HG02610 (cell line): Measurements from ENCODE around the gene LHB.
"Not testable (repeated sequence)": the region's sequence is repeated elsewhere in the genome, so short reads cannot be mapped to it uniquely, and the experiment has no call there.

Experiments used
- ATAC-seq: cut with Tn5 transposase; IDR thresholded peaks from one replicate; pipeline ENCODE4 v1.9.1; 2021; ENCODE audit warnings: mild to moderate bottlenecking, moderate library complexity; ENCODE audit not compliant: unreplicated experiment

The LHB gene

GRCh38 chr19:49017041-49017665 lies at the start of gene LHB:
LHB (minus strand) TSS chr19:49017091; CDS start chr19:49017081, 10 bp downstream.
- ATAC-seq, result no peak

DNA sequence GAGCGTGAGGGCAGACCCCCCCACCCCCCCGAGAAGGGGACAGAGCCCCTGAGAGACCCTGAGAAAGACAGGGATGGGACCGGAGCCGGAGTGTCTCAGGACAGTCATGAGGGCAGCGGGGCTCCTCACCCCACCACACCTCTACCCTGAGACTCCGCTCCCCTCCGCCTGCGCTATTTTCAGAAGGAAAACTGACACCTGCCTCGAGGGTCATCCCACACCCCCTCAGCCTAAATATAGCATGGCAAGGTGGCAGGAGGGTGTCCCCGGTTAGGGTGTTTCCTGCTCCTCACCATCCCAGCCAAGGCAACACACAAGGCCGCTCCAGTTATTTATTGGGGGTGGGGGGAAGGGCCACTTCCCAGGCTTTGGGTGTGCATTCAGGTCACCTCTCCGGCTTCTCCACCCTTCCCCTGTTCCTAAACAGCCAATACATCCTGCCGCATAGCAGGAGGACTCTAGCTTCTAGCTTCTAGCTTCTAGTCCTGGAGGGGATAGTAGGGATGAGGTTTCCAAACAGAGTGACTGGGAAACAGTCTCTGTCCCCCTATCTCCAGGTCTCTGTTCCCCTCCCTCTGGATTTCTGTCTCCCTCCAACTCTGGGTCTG lies 49.1 kb upstream of the LHB start:
- no peak for ATAC-seq

DNA sequence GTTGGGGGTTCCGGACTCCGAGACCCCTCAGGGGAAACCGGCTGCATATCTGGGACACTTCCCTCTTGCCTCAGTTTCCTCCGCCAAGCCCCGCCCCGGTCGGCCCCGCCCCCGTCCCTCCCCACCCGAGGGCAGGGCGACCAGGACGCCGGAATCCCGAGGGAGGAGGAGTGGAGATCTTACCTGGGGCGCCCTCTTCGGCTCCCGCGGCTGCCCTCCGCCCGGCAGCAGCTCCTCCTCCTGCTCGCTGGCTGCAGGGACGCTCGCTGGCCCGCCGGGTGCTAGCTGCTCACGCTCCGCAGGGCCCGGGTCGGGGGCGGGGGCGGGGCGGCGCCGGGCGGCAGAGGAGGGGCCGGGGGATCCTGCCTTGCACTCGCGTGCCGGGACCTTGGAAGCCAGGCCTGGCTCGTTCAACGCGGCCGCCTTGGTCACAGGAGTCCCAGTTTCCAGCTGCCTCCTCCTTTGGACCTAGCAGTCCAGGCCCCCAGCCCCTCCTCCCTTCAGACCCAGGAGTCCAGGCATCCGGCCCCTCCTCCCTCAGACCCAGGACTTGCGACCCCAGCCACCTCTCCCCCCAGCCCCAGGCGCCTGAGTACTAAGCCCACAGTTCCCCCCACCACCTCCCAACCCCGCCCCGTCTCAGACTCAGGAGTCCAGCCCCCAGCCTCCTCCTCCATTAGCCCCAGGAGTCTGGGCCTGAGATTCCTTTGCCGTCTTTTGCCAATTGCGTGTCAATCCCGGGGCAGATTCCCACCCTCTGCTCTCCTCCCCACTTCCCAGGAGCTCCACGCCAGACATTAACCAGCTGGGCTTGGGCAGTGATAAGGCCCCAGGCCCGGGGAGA lies 48.1 kb upstream of the LHB start, which contains the start of gene NTF4:
Gene NTF4, minus strand, starts transcription at position 51 of the 844 bp plus-strand sequence. CDS start 2,821 bp downstream, outside the sequence.
- no peak for ATAC-seq

GRCh38 chr19:49064029-49064629 lies 47.2 kb upstream of the LHB start:
- no peak for ATAC-seq

GRCh38 chr19:49061445-49061844 lies 44.6 kb upstream of the LHB start:
- no peak for ATAC-seq

DNA sequence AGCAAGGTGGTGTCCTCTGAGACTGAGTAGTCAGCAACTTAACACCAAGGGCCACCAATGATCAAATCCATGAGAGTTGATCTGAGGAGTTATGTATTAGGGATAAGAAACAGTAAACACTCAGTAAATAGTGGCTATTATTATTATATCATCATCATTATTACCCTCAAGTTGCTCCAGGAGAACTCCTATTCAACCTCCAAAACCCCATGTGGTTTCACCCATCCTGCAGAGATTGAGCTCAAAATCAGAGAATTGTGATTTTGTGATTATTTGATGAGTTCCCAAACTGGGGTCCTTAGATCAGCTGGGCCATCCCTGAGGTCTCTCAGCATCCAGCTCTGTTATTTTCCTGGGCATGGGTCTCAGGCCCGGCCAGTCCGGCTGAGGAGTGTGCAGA lies 44.1 kb upstream of the LHB start:
- no peak for ATAC-seq

DNA sequence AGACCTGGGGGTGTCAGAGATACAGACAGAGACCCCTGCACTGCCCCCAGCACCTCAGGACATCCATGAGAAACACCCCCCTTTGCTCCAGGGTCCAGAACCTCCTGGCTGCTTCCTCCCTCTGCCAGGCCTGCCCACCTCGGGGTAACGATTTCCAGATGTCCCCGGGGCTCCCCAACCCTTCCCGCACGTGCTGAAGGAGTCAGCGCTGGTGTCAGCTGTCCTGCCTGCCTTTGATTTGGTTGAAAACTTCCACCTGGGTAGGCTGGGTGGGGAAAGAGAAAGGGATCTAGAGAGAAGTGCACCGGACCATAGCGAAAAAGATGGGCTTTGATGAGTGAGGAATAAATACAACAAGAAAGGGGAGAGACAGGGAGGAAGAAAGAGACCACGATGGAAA lies 42.2 kb upstream of the LHB start:
- no peak for ATAC-seq

- ATAC-seq, result no peak
Measured at GRCh38 chr19:49058562-49058961, 41.7 kb upstream of the LHB start.

- no peak for ATAC-seq
Measured at GRCh38 chr19:49057636-49058234, 40.8 kb upstream of the LHB start, which contains the start of gene CGB7. CGB7 (minus strand) TSS chr19:49057749; CDS start chr19:49055375, 2,374 bp downstream.

GRCh38 chr19:49056902-49057596 lies 40.2 kb upstream of the LHB start:
- ATAC-seq, result not testable (repeated sequence)

DNA sequence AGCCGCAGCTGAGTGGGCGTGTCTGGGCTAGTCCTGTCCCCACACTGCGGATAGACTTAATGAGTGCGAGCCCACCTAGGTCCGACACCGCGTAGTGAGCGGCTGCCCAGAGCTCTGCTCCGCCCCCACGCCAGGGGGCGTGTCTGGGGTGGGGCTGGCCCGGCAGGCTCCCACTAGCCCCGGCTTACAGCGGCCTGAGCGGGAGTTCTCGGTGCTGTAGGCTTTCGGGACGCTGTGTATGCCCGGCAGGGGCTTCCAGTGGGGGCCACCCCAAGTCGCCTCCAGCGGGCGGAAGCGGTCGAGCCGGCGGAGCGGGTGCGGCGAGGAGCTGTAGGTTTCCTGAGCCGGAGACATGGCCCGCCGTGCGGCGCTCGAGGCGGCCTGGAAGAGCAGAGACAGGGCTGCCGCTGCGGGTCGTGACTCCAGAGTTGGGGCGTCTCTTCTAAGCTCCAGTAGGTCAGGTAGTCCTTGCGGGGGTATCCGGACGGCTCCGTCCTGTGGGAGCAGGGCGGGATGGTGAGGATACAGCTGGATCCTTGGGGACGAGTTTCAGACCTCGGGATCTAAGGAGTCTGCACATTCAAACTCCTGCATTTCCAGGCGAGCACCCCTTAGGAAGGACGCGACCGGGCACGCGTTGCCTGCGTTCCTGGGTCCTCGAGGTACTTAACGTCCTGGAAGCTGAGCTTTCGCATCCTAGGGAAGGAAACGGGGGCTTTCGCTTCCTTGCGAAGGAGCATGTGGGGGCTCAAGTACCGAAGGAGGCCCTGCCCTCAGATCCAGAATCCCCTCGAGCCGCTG lies 39.4 kb upstream of the LHB start:
- no peak for ATAC-seq

DNA sequence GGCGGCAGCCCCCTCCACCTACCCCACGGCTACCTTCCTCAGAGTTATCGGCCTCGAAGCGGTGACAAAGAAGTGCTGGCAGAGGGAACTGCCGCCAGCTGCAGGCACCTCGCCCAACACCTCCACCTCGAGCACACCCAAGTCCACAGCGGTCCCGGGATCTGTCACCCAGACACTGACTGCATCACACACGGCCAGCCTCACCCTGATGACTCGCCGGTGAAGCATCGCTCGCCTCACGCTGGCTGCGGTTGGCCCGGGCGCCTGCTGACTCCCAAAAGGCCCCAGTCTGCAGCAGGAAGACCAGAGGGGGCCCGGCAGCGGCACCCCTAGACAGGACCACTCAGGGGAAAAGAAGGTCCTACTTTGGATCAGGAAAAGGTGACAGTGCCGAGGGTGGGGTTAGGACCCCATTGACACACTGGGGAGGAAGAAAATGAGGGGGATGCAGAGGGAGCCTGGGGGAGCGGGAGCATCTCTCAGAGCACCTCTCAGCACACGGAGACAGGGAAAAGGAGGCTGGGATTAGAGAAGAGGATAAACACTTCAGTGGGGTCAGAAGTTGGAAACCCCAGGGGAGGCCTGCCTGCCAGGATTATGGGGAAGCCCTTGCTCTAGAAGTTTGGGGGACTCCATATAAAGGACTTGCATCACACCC lies 33.6 kb upstream of the LHB start:
- ATAC-seq, result not testable (repeated sequence)

- ATAC-seq, result not testable (repeated sequence)
Measured at GRCh38 chr19:49049834-49050233, 32.9 kb upstream of the LHB start.

GRCh38 chr19:49049011-49049410 lies 32.1 kb upstream of the LHB start, which contains the start of gene CGB8:
CGB8 (minus strand) TSS chr19:49049111; CDS start chr19:49048739, 372 bp downstream.
- not testable (repeated sequence) for ATAC-seq

GRCh38 chr19:49043548-49043947 lies 26.7 kb upstream of the LHB start, which contains the start of gene CGB5:
CGB5 (plus strand) TSS chr19:49043848; CDS start chr19:49044210, 362 bp downstream.
- not testable (repeated sequence) for ATAC-seq

DNA sequence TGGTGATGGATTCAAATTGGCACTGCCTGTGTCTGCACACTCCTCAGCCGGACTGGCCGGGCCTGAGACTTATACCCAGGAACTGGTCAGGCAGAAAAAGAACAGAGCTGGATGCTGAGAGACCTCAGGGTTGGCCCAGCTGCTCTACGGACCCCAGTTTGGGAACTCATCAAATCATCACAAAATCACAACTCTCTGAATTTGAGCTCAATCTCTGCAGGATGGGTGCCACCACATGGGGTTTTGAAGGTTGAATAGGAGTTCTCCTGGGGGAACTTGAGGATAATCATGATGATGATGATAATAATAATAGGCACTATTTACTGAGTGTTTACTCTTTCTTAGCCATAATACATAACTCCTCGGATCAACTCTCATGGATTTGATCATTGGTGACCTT lies 25.8 kb upstream of the LHB start:
- ATAC-seq, result not testable (repeated sequence)

DNA sequence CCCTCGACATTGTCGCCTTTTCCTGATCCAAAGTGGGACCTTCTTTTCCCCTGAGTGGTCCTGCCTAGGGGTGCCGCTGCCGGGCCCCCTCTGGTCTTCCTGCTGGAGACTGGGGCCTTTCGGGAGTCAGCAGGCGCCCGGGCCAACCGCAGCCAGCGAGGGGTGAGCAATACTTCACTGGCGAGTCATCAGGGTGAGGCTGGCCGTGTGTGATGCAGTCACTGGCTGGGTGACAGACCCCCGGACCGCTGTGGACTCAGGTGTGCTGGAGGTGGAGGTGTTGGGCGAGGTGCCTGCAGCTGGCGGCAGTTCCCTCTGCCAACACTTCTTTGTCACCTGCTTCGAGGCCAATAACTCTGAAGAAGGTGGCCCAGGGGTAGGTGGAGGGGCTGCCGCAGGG lies 25.3 kb upstream of the LHB start:
- no peak for ATAC-seq

DNA sequence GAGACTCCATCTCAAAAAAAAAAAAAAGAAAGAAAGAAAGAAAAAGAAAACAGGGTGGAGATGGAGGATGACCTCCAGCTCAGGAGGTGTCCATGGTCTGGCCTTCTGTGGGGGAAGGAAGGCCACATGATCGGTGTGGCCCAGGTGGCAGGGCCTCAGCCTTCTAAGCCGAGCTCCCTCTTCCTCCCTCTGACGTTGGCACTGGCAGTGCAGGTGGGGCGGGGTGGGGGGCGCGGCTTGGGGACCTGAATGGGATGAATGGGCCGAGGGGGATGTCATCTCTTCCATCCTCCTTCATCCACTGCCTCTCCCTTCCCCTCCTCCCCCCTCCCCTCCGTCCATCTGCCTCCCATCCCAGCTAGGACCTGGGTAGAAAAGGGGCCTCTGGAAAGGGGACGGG lies 22.8 kb upstream of the LHB start:
- not testable (repeated sequence) for ATAC-seq
